Measurements from ENCODE around the gene SUMO4. TPM values are rescaled to one million over a fixed set of nuclear protein-coding genes. Genes with fewer than 3 reads are reported as not detected.

The SUMO4 gene
- total RNA-seq, 2 experiments from 2014 or later: 3.7 to 4.7 TPM

GRCh38 chr6:149431905-149432775 is 32.1 kb downstream of the SUMO4 start:
- POLR2A ChIA-PET: interaction anchor here (0.6 to 1.3 kb wide), 9 partner anchors 19 to 405 kb away, joined by 3 to 4 read pairs (median 3); no protein-coding TSS in a partner anchor
- TF ChIP-seq CTCF (IDR thresholded peaks at IDR 0.05): peak; percentile 95
- Mint-ChIP-seq H3K4me3 (peak overlapping the region; percentile 28), H3K27ac (peak overlapping the region; percentile 77), H3K9me3 (no peaks in the 10 kb centered on the region), H3K36me3 (ENCODE audit: low read depth) (no peaks in the 10 kb centered on the region), H3K4me1 (ENCODE audit: low read depth) (peaks cover 6% of the 10 kb centered on the region), H3K27me3 (no peaks in the 10 kb centered on the region)
- peak; percentile 96 for DNase-seq
- intact Hi-C loops (cut with micrococcal nuclease): loop anchor here (1.0 kb wide), 2 partner anchors 350 to 403 kb away; no protein-coding TSS in a partner anchor
- ATAC-seq: peak; percentile 97
- CTCF ChIA-PET: interaction anchor here (0.6 to 9.5 kb wide), 86 partner anchors 10 to 712 kb away, joined by 3 to 180 read pairs (median 5); partner anchors contain the start of gene ZC3H12D

DNA sequence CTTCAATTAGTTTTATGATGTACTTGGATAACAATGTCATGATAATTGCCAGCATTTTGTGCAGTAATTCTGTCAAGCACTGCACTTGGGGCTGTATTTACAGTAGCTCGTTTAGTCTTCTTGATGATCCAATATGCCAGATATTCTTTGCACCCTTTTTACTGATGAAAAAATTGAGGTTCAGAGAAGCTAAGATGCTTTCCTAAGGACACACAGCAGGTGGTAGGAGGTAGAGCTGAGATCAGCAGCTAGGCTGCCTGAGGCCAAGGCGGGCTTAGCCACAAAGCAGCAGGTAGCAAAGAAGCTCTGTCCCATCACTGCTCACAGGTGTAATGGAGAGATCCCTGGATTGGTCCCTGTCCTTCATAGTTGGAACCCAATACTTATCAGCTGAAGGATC is 33.3 kb downstream of the SUMO4 start:
- POLR2A ChIA-PET: interaction anchor here (0.8 to 1.1 kb wide), 2 partner anchors 10 to 13 kb away, joined by 3 read pairs; no protein-coding TSS in a partner anchor
- no peak for DNase-seq
- ATAC-seq: no peak
- CTCF ChIA-PET: interaction anchor here (0.8 to 9.5 kb wide), 14 partner anchors 13 to 405 kb away, joined by 3 to 180 read pairs (median 8); no protein-coding TSS in a partner anchor
- no peaks in the 10 kb centered on the region for H3K27me3 Mint-ChIP-seq
- peaks cover 12% of the 10 kb centered on the region for H3K4me1 Mint-ChIP-seq (ENCODE audit: low read depth)
- no peaks in the 10 kb centered on the region for H3K9me3 Mint-ChIP-seq
- intact Hi-C loops (cut with micrococcal nuclease): no loop called here
- no peak overlapping the region for H3K4me3 Mint-ChIP-seq
- no peak overlapping the region for H3K27ac Mint-ChIP-seq
- TF ChIP-seq CTCF (IDR thresholded peaks at IDR 0.05): no peak
- no peaks in the 10 kb centered on the region for H3K36me3 Mint-ChIP-seq (ENCODE audit: low read depth)

DNA sequence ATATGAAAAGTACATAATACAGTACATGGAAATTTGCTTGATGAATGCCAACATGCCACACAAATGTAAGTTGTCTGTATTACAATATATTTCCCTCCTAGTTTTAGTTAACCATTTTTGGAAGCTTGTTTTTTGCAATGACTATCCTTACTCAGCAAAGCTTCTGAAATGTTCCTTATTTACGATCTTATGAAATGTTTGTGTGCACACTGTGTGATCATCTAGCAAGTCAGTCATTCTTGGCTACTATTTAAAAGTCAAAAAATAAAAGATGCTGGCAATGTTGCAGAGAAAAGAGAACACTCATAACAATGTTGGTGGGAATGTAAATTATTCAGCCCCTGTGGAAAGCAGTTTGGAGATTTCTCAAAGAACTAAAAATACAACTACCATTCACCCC is 33.8 kb downstream of the SUMO4 start:
- H3K4me1 Mint-ChIP-seq (ENCODE audit: low read depth): peaks cover 14% of the 10 kb centered on the region
- H3K36me3 Mint-ChIP-seq (ENCODE audit: low read depth): no peaks in the 10 kb centered on the region
- no peak overlapping the region for H3K4me3 Mint-ChIP-seq
- DNase-seq: no peak
- TF ChIP-seq CTCF (IDR thresholded peaks at IDR 0.05): no peak
- CTCF ChIA-PET: interaction anchor here (0.8 to 9.5 kb wide), 11 partner anchors 12 to 405 kb away, joined by 3 to 180 read pairs (median 9); no protein-coding TSS in a partner anchor
- H3K9me3 Mint-ChIP-seq: no peaks in the 10 kb centered on the region
- ATAC-seq: no peak
- H3K27ac Mint-ChIP-seq: no peak overlapping the region
- POLR2A ChIA-PET: interaction anchor here (0.8 to 1.1 kb wide), 2 partner anchors 10 to 12 kb away, joined by 3 read pairs; no protein-coding TSS in a partner anchor
- no peaks in the 10 kb centered on the region for H3K27me3 Mint-ChIP-seq
- intact Hi-C loops (cut with micrococcal nuclease): no loop called here

- no peak for TF ChIP-seq CTCF (IDR thresholded peaks at IDR 0.05)
- ChIA-PET CTCF (interaction anchor here (9.5 kb wide), 1 partner anchor 408 kb away, joined by 180 read pairs; no protein-coding TSS in a partner anchor), POLR2A (interaction anchor here (0.9 kb wide), 1 partner anchor 11 kb away, joined by 3 read pairs; no protein-coding TSS in a partner anchor)
- no peak overlapping the region for H3K4me3 Mint-ChIP-seq
- DNase-seq: no peak
- no peak overlapping the region for H3K27ac Mint-ChIP-seq
- H3K36me3 Mint-ChIP-seq (ENCODE audit: low read depth): no peaks in the 10 kb centered on the region
- H3K9me3 Mint-ChIP-seq: no peaks in the 10 kb centered on the region
- intact Hi-C loops (cut with micrococcal nuclease): loop anchor here (5.0 kb wide), 1 partner anchor 81 kb away; no protein-coding TSS in a partner anchor
- no peaks in the 10 kb centered on the region for H3K27me3 Mint-ChIP-seq
- no peak for ATAC-seq
- H3K4me1 Mint-ChIP-seq (ENCODE audit: low read depth): peaks cover 21% of the 10 kb centered on the region
Observed at GRCh38 chr6:149435919-149436586, 36.0 kb downstream of the SUMO4 start.

Measured in activated CD8-positive, alpha-beta T cell treated with anti-CD3 and anti-CD28 coated beads for 36 hours (primary cell).